Adrenal gland (tissue), 12 donors: Measurements from ENCODE around the gene SHC4. TPM values are rescaled to one million over a fixed set of nuclear protein-coding genes. Genes with fewer than 3 reads are reported as not detected.

Experiments used
- DNase-seq, 7 donors: peaks; one replicate each; pipeline ENCODE4 v3.0.0-alpha.2; 2019 to 2020
- H3K27ac ChIP-seq, 5 donors: fragments of 200-600 bp; sonication (generic) in 4 of 5; 1 replicate in 3 of 5; 2 replicates in 2 of 5; pipeline versions ENCODE4 v1.5.1 to v1.8.0; 2016 to 2020; ENCODE audit warnings: mild to moderate bottlenecking in 1 of 5
- H3K27me3 ChIP-seq: fragments of 200-600 bp; 2 replicates; pipeline ENCODE4 v1.8.0; 2021
- H3K36me3 ChIP-seq, 2 donors: fragments of 200-600 bp; replicated peaks in 1 of 2; 1 replicate in 1 of 2; 2 replicates in 1 of 2; pipeline versions ENCODE4 v1.5.1 to v1.8.0; 2018 to 2022
- H3K4me1 ChIP-seq, 2 donors: fragments of 200-600 bp; replicated peaks in 1 of 2; 1 replicate in 1 of 2; 2 replicates in 1 of 2; pipeline versions ENCODE4 v1.5.1 to v1.8.0; 2018 to 2021
- H3K4me3 ChIP-seq, 4 donors: fragments of 200-600 bp; sonication (generic) in 3 of 4; one replicate each; pipeline ENCODE4 v1.5.1; 2016 to 2018
- H3K9me3 ChIP-seq, 3 donors: fragments of 200-600 bp; sonication (generic) in 1 of 3; replicated peaks in 1 of 3; 1 replicate in 2 of 3; 2 replicates in 1 of 3; pipeline versions ENCODE4 v1.5.1 to v1.8.0; 2016 to 2021
- CTCF ChIP-seq, 6 experiments: fragments of 450-650 bp in 4 of 6; fragments of 200-600 bp in 2 of 6; sonication (generic) in 1 of 6; IDR thresholded peaks; 1 replicate in 5 of 6; 2 replicates in 1 of 6; pipeline versions ENCODE4 v1.5.1 to v1.8.0; 2016 to 2021; ENCODE audit warnings: antibody characterized with exemption in 6 of 6, mild to moderate bottlenecking in 2 of 6, moderate library complexity in 1 of 6
- POLR2A ChIP-seq, 2 donors: fragments of 450-650 bp; IDR thresholded peaks; one replicate each; pipeline ENCODE4 v1.6.1; 2017; ENCODE audit warnings: antibody characterized with exemption in 2 of 2, mild to moderate bottlenecking in 2 of 2, moderate library complexity in 1 of 2
- WGBS, 4 donors: extraction: QIAGEN DNeasy Blood & Tissue Kit in 2 of 4; methylation state at CpG; one replicate each; pipeline versions ENCODE4 v1.1.5 to v1.1.7; 2013 to 2017; 5-methylcytosine and 5-hydroxymethylcytosine counted together
- intact Hi-C, 2 donors: fragments of 100-400 bp; cut with DNase I; formaldehyde crosslinking; loops; one replicate each; pipeline versions ENCODE4 v1.14.1 to v1.15.0; 2022 to 2023
- polyA plus RNA-seq, 3 donors: library from polyadenylated mRNA; stranded (reverse); fragments of 200-250 nt in 2 of 3; fragments of 350-450 nt in 1 of 3; fragmentation: Illumina TruSeq in 1 of 3; extraction: RNeasy Lipid Tissue Mini Kit (QIAGEN cat#74804) in 1 of 3; gene quantifications; one replicate each; pipeline ENCODE4 v1.2.3, GENCODE V29; 2013 to 2014
- total RNA-seq, 9 donors: library from RNA; depleted of rRNA in 4 of 9; stranded (reverse); fragments of >200 nt in 4 of 9; fragments of 120-200 nt in 1 of 9; fragmentation: NEBNext Ultra II Directional in 1 of 9; extraction: Animal tissue kit (Norgen Biotek cat#: 25700) in 1 of 9; gene quantifications; one replicate each; pipeline versions ENCODE4 v1.1.0 to v1.2.4, GENCODE V29; 2013 to 2023
- donor health status: healthy with polysubstance abuse.
- donor health status: Bipolar disorder and iron deficiency.
- donor health status: DM: yes; HTN: yes; CAD: no.
- donor health status: DM: no; HTN: no; CAD: no.
- donor health status: DM: no; HTN: no; CAD: no.
- donor health status: DM: yes; HTN: yes; CAD: no.

Gene SHC4
- total and polyA plus RNA-seq, 12 donors, result 0.40 to 1.8 (median 0.99) TPM

DNA sequence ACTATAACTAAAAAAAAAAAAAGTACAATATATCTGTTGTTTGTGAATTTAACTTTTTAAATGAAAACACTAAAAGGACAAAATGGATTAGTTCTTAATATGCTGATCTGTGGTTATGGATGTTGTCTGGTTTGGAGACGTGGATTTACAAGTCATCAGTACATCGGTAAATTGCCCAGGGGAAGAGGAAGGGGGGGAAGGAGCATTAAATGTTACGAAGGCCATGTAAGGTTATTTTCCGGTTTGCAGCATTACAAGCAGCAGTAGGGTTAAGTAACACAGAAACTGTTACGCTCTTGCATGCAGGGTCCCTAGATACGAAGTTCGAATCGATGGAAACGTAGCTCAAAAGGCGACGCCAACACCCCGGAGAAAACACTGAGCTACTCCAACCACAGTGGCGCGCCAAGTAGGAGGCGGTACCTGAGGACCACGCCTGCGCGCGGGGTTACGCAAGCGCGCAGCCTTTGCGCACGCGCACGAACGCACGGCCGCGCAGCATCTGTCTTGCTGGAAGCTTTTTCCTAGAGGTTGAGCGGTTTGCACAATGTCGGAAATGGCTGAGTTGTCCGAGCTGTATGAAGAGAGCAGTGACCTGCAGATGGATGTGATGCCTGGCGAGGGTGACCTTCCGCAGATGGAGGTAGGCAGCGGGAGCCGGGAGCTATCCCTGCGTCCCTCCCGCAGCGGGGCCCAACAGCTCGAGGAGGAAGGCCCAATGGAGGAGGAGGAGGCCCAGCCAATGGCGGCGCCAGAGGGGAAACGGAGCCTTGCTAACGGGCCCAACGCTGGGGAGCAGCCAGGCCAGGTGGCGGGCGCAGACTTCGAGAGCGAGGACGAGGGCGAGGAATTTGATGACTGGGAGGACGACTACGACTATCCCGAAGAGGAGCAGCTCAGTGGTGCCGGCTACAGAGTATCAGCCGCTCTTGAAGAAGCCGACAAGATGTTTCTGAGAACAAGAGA lies 85.8 kb downstream of the SHC4 start, which contains the start of gene EID1:
EID1 (plus strand) TSS at position 505 of the 966 bp plus-strand sequence; CDS start at position 548, 43 bp downstream.
- peaks cover 11 to 20% of the 10 kb centered on the region in 2 donors for H3K4me1 ChIP-seq
- H3K4me3 ChIP-seq, result peak within 1 kb of the TSS; percentile 55 to 85 (median 76)
- peak; percentile 90 to 97 (median 92) for DNase-seq
- no peaks in the 10 kb centered on the region for H3K9me3 ChIP-seq
- peak within 1 kb of the TSS; percentile 36 to 97 (median 83) for H3K27ac ChIP-seq
- no peaks in the 10 kb centered on the region for H3K36me3 ChIP-seq
- WGBS, 4 donors, result 0 to 1% (median 1%) methylated on average over 35 to 58 of the region's 58 CpGs
- no peaks in the 10 kb centered on the region for H3K27me3 ChIP-seq
- peak; percentile 59 to 83 for TF ChIP-seq POLR2A (IDR thresholded peaks at IDR 0.05)
- no peak for TF ChIP-seq CTCF (IDR thresholded peaks at IDR 0.05)
- intact Hi-C loops, result no loop called here

- intact Hi-C loops, result no loop called here
Measured at GRCh38 chr15:48876057-48876456, 87.7 kb downstream of the SHC4 start.

GRCh38 chr15:48875241-48875960 lies 88.3 kb downstream of the SHC4 start:
- Histone ChIP-seq H3K9me3 (no peaks in the 10 kb centered on the region), H3K36me3 (no peaks in the 10 kb centered on the region), H3K4me1 (peaks cover 11 to 19% of the 10 kb centered on the region in 2 donors), H3K27ac (no peak overlapping the region), H3K27me3 (no peaks in the 10 kb centered on the region), H3K4me3 (no peak overlapping the region)
- intact Hi-C loops, result no loop called here
- no peak for TF ChIP-seq CTCF (IDR thresholded peaks at IDR 0.05)
- no peak for TF ChIP-seq POLR2A (IDR thresholded peaks at IDR 0.05)
- DNase-seq, result no peak
- 71 to 86% (median 78%) methylated on average over 2 of the region's 2 CpGs for WGBS, 4 donors

More at GRCh38 chr15:48876057-48876456, 87.7 kb downstream of the SHC4 start:
- Histone ChIP-seq H3K4me1 (peaks cover 11 to 20% of the 10 kb centered on the region in 2 donors), H3K4me3 (no peak overlapping the region), H3K27ac (no peak overlapping the region), H3K36me3 (no peaks in the 10 kb centered on the region), H3K27me3 (no peaks in the 10 kb centered on the region), H3K9me3 (no peaks in the 10 kb centered on the region)
- TF ChIP-seq CTCF (IDR thresholded peaks at IDR 0.05) (no peak), POLR2A (IDR thresholded peaks at IDR 0.05) (no peak)
- 74 to 80% (median 78%) methylated on average over 3 of the region's 3 CpGs for WGBS, 4 donors
- no peak for DNase-seq

DNA sequence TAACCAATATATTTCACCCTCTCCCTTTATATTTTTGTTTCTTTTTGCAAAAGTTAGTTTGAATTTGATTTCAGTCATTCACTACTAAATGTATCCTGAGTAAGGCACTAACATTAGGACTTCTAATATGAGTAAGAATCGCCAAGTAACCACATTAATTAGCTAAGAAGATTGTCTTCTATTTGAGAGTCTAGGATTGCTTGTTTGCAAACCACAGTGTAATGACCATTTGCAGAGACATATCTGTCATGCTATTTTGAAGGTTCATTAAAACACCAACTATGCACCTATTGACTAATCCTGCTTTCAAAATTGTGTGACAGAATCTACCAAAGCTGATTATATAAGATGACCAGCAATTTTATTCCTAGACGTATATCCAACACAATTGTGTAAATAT lies 91.1 kb downstream of the SHC4 start:
- H3K36me3 ChIP-seq, result no peaks in the 10 kb centered on the region
- intact Hi-C loops, result no loop called here
- WGBS, 4 donors, result 71 to 83% (median 78%) methylated on average over 2 of the region's 2 CpGs

More for the DNA sequence above, 91.1 kb downstream of the SHC4 start:
- Histone ChIP-seq H3K4me1 (peaks cover 0 to 9% of the 10 kb centered on the region in 2 donors), H3K4me3 (no peak overlapping the region), H3K9me3 (no peaks in the 10 kb centered on the region), H3K27me3 (no peaks in the 10 kb centered on the region), H3K27ac (no peak overlapping the region)
- TF ChIP-seq CTCF (IDR thresholded peaks at IDR 0.05) (no peak), POLR2A (IDR thresholded peaks at IDR 0.05) (no peak)
- DNase-seq, result no peak
